Measurements from ENCODE around the gene ADCK2.

GRCh38 chr7:140686921-140687320, 14.2 kb downstream of the ADCK2 start:
- TF ChIP-seq, protein P1, sequence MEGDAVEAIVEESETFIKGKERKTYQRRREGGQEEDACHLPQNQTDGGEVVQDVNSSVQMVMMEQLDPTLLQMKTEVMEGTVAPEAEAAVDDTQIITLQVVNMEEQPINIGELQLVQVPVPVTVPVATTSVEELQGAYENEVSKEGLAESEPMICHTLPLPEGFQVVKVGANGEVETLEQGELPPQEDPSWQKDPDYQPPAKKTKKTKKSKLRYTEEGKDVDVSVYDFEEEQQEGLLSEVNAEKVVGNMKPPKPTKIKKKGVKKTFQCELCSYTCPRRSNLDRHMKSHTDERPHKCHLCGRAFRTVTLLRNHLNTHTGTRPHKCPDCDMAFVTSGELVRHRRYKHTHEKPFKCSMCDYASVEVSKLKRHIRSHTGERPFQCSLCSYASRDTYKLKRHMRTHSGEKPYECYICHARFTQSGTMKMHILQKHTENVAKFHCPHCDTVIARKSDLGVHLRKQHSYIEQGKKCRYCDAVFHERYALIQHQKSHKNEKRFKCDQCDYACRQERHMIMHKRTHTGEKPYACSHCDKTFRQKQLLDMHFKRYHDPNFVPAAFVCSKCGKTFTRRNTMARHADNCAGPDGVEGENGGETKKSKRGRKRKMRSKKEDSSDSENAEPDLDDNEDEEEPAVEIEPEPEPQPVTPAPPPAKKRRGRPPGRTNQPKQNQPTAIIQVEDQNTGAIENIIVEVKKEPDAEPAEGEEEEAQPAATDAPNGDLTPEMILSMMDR (conservative IDR thresholded peaks at IDR 0.05), result no peak
- no peak for TF ChIP-seq ZFX (IDR thresholded peaks at IDR 0.05)

Data from C4-2B (cell line).